IPS-NIHi7 (cell line): ENCODE data around the gene DMRTB1.
A peak's percentile ranks its signal among the peaks of the same experiment; 100 is the strongest.

Source experiments
- DNase-seq: peaks from one replicate; pipeline ENCODE4 v3.0.0; 2012; ENCODE audit warnings: mixed read lengths; ENCODE audit errors: extremely low spot score

Gene DMRTB1

DNA sequence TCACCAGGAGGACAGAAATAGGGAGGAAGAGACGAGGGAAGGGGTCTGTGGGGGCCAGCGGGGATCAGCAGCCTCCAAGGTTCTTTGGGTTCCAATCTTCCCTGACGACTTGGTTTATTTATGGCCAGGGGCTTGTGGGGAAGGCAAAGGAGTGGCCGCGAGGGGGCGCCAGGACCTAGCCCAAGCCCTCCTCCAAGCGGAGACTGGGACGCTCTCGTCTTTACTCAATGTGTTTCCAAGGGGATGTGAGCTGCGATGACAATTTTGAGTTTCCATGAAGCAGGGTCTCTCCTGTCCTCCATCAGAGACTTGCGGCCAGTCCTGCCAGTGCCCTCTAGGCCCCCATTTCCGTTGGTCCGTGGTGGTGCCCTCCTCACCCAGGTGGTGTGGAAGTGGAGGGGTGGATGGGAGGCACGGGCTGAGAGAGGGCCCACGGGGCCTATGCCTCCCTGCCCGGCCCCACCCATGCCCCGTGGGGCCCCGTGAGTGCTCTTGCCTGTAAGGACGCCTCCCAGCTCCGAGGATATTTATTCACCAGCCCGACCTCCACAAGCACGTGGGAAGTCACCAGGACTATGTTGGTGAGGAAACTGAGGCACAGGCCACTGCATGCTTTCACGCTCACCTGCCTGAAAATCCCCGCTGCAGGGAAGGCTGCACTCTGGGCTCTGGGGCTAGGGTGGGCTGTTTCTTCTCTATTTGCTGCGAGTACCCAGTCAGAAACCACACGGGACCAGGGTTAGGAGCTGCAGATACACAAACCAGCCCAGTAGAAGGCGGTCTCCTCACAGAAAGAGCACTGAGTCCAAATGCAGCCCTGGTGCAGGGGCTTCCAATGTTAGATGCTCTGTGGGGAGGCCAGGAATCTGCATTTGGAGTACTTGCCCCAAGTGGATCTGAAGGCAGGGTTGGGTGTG lies 26.5 kb downstream of the DMRTB1 start:
- DNase-seq: peak; percentile 93

DNA sequence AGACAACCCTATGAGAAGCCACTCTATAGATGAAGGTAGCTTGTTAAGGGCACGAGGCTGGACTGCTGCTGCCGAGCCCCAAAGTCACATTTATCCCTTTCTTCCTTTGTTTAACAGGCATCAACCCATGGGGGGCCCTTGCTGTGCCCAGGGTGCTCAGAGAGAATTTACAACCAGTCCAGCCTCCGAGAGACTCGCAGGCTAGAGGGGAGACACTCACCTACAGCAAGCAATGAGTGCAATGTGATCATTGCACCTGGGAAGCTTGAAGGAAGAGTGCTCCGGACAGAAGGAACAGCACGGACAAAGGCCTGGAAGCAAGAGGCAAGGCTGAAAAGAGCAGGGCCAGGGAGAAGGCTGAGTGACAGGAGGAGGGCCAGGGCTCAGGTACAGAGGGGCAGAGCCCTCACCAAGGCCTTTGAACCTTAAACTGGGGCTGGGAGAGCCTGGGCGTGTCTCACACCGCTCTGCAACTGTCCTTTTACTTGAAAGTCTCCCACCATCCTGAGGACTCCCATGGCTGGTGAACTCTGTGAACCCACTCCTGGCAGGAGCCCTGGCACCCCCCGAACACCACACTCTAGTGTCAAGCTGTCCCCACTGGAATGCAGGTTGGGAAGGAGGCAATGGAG lies 27.3 kb downstream of the DMRTB1 start:
- DNase-seq: no peak

DNA sequence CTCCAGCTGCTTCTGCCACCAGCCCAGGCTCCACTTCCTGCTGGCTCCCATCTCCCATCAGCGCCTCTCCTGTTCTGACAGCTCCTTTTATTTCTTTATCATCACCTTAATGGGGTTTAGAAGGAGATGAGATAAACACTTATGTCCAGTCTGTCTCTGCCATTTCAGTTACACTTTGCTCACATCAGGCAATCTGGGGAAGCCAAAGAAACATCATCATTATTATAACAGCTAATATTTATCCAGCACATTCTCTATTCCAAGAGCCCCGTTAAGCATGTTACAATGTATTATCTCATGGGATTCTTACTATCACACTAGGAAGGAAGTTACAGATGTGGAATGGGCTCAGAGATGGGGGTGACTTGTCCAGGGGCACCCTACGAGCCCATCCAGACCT lies 31.2 kb downstream of the DMRTB1 start:
- no peak for DNase-seq

DNA sequence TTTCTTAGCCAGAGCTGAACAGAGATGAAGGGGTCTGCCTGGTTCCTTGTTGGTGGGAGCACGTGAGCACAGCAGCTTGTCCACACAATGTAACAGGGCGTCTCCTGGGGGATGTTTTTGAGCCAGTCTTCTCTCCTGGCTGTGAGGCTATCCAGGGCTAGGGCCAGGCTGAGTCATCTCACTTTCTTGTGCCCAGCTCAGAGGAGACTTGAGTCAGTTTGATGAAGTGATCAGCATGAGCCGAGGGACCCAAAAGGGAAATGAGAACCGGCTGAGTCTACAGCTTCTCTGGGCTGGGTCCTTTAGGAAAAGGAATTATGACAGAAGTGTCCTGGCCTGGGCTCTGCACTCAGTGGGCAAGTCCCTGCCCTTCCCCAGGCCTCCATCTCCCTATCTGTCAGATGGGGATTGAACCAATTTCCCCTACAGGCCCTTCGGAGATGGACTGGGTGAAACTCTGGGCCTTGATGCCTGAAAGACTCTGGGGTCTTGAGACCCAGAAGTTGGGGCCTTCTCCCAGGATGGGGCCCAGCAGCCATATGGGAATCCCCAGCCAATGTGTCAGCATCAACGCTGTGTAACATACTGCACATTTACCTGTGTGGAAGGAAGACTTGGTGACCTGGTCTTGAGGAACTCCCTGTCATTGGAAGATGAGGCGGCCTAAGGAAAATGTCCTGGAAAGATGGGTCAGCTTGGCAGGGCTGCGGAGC lies 36.6 kb downstream of the DMRTB1 start:
- DNase-seq: no peak

DNA sequence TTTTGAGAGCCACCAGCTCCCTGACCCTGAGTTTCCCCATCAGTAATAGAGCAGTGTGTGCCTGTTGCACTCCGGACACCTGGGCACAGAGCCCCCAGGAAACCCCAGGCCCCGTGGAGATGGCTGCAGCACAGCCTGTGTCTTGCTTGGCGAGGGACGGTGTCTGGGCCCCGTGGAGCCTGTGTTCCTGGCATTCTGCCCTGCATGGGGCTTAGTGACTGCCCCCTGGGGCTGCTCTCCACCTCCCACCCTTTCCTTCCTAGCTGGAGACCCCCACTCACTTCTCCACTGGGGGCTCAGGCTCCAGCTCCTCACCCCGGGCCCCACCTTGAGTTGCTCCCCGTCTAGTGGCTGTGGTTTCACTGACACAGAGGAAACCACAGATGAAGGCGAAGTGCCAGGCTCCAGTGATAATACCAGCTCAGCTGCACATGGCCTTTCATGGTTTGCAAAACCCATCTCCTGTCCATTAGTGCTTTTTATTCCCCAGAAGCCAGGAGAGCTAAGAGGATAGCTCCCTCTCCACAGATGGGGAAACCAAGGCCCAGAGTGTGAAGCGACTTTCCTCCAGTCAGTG lies 39.4 kb downstream of the DMRTB1 start:
- no peak for DNase-seq

DNA sequence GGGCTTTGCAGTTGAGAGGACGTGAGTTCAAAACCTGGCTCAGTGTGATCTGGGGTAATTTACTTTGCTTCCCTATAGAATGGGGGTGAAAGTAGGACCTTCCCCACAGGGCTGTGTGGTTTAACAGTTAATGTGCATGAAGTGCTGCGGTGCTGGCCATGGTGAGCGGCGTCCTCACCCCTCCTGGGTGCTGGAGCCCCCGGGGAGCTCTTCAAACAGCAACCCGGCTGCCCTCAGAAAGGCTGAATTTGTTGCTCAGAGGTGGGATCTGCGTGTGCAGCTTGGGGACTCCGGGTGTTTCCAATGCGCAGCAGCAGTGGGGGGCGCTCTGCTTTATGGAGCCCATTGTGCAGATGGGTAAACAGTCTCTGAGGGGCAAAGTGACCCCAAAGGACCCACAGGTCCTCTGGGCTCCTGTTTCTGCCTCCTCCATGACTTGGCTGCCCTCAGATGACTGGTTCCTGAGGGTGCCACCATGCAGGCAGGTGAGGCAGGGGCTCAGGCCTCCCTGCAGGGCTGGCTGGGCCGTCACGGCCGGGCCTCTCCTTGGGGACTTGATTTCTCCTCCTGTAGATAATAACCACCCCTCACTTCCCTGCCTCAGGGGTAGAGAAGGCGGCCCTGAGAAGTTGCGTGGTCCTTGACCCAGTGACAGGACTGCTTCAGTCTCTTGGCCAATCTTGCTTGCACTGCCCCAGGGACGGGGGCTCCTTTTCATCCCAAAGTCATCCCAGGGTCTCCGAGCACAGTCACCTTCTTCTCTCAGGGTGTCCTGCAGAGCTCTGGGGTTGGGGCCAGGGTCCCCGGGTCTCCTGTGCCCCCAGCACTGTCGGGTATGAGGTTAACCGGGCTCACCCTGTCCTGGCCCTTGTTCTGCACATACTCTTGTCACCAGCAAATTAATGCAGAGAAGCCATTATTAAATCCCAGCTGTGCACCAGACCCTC lies 40.3 kb downstream of the DMRTB1 start:
- no peak for DNase-seq

DNA sequence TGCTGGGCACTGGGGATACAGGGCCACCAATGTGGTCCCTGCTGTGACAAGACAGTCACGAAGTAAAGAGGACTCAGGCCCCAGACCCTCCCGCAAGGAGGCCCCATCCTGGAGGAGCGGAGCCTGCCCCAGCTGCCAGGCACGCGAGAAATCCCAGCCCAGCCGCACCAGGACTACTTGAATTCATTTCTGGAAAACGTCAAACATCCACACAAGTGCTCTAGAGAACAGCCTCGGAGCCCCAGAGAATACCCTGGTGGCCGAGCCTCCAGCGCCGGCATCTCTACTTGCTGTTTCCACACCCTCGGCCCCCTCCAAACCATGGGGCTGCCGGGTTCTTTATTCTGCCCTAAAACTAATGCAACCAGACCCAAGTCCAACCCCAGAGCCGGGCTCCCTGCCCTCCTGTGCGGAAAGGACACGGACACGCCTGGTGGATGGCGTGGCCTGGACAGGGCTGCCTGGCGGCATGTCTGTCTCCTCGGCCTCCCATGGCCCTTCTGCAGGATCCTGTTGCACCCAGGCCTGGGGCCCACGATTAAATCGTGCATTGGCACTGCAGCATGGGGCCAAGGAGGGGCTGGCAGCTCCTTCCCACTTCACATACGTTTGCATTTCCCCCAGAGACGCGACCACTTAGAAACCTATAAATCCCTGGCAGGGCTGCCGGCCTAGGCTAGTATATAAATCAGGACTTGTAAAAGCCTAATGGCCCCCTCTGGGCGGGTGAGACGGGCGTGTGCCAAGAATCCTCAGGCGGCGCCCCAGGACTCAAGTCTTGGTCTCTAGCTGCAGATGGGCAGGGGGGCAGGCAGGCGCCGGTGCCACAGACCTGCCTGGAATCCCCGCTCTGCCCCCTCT lies 41.2 kb downstream of the DMRTB1 start:
- DNase-seq: no peak

DNA sequence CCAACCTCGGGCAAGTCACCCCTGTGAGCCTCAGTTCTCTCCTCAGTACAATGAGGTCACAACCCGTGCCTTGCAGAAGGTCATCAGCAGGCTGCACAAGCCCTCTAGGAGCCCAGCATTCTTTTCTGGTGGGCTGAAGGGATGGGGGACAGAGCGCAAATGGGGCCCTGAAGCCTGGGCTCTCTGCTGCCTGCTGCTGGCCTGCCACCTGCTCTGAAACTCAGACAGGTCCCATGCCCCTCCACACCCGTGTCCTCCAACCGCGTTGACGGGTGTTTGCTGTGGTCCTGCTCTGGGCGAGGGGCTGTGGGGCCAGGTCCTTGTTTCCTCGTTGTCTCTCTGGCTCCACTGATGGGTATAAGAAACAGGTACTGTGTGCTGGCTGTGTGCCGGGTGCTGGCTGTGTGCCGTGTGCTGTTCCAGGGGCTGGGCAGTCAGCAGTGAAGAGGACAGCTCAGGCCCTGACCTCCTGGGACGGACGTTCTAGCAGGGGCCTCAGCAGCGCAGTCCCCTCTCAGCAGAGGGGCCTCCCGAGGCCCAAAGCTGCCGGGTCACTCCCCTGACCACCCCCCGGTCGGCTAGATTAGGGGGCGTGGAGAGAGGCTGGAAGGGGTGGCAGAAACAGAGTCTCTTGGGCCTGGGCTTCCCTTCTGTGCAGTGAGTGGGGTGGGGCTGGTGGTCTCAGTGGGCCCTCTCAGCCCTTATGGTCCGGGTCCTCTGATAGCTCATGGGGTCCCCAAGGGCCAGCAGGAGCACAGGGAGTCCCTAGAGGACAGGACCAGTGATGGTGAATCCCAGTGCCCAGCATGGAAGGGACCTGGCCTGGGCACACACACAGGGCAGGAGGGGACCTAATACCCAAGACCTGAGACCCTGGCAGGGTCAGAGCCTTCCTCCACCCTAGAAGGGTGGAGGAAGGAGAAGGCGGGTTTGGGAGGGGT lies 42.1 kb downstream of the DMRTB1 start:
- no peak for DNase-seq

DNA sequence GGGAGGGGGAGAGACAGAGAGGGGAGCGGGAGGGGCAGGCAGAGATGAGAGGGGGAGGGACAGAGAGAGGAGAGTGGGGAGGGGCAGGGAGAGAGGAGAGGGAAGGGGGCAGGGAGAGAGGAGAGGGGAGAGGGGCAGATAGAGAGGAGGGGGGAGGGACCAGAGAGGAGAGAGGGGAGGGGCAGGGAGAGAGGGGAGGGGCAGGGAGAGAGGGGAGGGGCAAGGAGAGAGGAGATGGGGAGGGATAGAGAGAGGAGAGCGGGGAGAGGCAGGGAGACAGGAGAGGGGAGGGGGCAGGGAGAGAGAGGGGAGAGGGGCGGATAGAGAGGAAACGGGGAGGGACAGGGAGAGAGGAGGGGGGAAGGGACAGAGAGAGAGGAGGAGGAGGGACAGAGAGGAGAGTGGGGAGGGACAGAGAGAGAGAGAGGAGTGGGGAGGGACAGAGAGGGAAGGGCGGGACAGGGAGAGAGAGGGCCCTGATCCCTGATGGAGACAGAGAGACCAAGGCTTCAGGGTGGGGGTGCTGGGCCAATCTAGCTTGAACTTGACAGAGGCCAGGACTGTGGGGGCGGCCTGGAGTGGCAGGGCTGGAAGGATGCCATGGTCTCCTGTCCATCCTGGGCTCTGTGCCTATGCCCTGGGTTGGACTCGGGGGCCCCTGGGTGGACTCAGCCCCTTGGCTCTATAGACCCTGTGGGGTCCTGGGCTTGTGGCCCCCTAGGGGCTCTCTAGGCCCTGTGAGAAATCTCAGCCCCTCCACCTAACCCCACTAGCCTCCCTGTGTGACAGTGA lies 43.6 kb downstream of the DMRTB1 start:
- DNase-seq: no peak

DNA sequence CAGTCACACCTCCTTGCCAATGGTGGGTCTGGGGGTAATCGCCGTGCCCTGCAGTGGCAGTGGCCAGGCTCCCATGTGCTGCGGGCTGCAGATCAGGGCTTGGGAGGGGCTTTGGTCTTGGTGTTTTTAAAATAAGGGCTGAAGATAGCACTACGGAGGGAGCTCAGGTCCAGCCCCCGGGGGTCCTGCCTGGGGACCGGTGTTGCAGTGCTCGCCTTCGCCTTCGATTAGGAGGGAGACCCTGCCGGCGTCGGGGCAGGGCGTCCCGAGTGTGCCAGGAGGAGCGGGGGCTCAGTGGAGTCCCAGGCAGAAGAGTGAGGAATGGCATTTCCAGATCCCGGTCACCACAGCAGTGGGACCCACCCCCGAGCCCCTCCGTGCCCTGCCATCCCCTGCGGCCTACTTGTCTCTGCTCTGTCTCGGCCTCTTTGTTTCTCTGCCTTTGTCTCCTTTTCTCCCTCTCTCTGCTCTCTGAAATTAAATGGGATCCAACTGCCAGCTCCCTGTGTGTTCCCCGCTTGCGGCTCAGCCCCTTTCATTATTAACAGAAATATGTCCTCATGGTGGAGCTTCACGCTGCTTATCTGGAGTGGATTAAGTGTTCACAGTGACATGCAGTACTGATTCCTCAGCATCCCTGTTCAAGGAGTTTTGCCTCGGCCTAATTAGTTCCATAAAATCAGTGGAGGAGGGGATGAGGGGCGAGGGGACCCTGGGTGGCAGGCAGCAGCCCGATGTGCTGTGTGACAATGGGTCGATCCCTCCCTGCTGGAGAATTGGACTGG lies 44.4 kb downstream of the DMRTB1 start:
- no peak for DNase-seq

DNA sequence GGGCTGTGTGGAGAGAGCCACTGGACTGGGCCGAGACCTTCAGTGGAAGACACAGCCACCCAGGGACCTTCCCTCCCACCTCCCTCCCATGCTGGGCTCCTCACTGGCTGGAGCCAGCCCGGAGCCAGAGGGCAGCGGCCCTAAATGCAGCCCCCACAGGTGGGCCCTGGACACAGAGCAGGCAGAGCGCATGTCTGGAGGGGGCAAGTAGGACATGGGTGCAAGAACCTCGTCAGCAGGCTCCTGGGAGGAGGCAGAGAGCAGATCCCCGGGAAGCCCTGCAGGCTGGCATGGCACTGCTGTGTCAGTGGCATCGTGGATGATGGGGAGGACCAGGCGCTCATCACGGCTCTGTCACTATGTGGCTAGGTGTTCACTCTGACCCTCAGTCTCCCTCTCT lies 45.7 kb downstream of the DMRTB1 start:
- DNase-seq: no peak

DNA sequence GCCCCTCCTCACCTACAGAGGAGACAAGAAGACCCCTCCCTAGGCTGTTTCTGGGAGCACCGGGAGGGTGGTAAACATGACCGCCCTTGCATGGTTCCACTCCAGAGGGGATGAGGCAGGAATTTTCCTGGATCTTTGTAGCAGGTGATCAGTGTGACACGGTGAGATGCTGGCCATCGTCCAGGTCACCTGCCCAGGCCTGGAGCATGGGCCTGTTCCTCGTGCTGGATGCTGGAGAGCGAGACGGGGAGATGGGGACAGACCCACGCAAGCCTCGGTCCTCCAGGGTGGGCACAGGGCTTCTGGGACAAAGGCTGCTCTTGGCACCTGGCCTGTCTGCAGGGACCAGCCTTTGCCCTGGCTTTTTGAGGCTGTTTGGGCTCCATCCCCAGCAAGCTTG lies 46.2 kb downstream of the DMRTB1 start:
- DNase-seq: no peak

DNA sequence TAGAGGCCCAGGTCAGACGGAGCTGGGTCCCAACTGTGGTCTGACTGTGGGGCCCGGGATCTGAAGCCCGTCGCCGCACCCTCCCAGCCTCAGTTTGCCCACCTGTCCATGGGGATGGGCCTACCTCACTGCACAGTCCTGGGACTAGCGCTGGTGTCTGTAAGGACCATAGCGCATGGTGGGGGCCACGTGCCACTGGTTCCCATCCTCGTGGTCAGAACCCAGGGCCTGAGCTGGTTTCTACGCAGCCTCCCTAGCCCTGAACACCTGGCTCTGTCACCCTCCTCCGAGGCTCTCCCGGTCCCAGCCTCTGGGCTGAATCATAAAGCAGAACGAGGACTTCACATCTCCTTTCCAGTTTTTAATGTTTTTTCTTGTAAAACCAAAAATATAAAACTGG lies 46.7 kb downstream of the DMRTB1 start:
- no peak for DNase-seq

DNA sequence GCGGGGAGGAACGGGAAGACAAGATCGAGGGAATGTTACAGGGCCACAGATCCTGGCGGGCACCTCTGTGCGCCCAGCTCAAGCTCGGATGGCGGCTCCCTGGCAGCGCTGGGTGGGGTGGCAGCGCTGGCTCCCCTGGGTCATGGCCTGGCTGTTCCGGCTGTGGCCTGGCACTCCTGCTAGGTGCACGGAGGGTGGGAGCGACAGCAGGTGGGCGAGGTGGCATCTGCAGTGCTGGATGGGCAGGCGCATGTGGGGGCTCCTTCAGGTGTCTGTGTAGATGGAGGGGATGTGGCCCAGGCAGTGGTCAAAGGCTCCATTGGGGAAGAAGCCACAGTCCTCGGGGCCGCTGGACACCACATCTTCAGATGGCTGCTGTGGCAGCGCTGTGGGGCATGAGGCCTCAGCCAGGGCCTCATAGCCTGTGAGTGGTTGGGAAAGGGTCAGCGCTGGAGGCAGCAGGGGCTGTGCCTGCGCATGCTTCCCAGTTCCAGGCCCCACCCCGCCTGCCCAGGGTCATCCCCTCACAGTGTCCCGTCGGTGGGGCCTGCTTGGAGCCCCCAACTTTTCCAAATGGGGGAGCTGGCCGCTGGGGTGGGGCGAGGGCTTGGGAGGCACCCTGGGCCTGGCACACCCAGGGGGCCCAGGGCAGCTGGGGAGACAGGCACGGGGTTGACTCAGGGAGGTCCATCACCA lies 47.3 kb downstream of the DMRTB1 start:
- no peak for DNase-seq

DNA sequence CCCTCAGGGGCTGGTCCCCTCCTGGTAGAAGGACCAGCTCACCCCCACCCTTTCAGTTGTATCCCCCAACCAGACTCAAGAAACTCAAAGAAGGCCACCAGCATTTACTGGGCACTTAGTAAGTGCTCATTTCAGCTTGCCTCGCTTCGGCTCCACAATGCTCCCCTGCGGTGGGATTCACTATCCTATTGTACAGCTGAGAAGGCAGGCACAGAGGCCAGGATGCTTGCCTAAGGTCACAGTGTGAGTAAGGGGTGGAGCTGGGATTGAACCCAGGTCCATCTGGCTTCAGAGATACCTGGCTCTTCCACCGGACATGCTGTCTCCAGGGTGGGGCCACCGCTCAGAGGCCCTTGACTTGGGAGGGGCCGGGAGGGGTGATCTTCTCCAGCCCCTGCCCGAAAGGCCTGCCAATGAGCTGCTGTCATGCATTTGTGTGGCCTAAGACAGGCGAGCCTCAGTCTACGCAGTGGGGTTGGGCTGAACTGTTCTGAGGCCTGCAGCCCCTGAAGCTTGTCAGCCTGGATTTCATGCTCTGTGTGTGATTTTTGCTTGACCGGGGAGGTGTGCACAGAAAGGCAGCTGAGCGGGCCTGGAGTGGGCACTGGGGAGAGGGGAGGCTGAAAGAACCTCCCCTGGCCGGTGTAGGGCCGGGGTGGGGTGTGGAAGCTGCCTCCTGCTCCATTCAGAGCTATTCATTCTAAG lies 48.1 kb downstream of the DMRTB1 start:
- no peak for DNase-seq
